Peyer's patch (tissue), 4 donors: Measurements from ENCODE around the gene PTPRJ.

Experiments
- POLR2A ChIP-seq, 2 donors: fragments of 450-650 bp; IDR thresholded peaks; one replicate each; pipeline ENCODE4 v1.5.1; 2017; ENCODE audit warnings: antibody characterized with exemption in 2 of 2, mild to moderate bottlenecking in 2 of 2, moderate library complexity in 2 of 2
- TF ChIP-seq, protein P1 (sequence below), 6 experiments: fragments of 450-650 bp in 4 of 6; fragments of 200-600 bp in 2 of 6; sonication (generic) in 1 of 6; IDR thresholded peaks; one replicate each; pipeline ENCODE4 v1.5.1; 2017 to 2019; ENCODE audit warnings: antibody characterized with exemption in 6 of 6, mild to moderate bottlenecking in 3 of 6, moderate library complexity in 1 of 6

GRCh38 chr11:48099916-48100446 lies 119.6 kb downstream of the PTPRJ start:
- TF ChIP-seq, protein P1, sequence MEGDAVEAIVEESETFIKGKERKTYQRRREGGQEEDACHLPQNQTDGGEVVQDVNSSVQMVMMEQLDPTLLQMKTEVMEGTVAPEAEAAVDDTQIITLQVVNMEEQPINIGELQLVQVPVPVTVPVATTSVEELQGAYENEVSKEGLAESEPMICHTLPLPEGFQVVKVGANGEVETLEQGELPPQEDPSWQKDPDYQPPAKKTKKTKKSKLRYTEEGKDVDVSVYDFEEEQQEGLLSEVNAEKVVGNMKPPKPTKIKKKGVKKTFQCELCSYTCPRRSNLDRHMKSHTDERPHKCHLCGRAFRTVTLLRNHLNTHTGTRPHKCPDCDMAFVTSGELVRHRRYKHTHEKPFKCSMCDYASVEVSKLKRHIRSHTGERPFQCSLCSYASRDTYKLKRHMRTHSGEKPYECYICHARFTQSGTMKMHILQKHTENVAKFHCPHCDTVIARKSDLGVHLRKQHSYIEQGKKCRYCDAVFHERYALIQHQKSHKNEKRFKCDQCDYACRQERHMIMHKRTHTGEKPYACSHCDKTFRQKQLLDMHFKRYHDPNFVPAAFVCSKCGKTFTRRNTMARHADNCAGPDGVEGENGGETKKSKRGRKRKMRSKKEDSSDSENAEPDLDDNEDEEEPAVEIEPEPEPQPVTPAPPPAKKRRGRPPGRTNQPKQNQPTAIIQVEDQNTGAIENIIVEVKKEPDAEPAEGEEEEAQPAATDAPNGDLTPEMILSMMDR (IDR thresholded peaks at IDR 0.05) = no peak
- TF ChIP-seq POLR2A (IDR thresholded peaks at IDR 0.05) = no peak
